GM12878 (cell line): Measurements from ENCODE around the gene CARM1. TPM values are rescaled to one million over a fixed set of nuclear protein-coding genes. Genes with fewer than 3 reads are reported as not detected.

Experiments used
- ATAC-seq: fragments of 200-7000 bp; cut with Tn5 transposase; 3 replicates; pipeline ENCODE4 v1.9.1; 2020; ENCODE audit warnings: mild to moderate bottlenecking, moderate library complexity
- BruUV-seq: library from RNA; stranded (reverse); fragments of 400-500 nt; replicated peaks from 2 replicates; lab custom pipeline; 2021; lab: Mats Ljungman, UMichigan
- CTCF ChIA-PET: fragments of 300-600 bp; sonication (Branson Sonifier 250); formaldehyde crosslinking; extraction: SDS; loops from one replicate; lab custom pipeline; 2021; ENCODE audit warnings: inconsistent platforms; lab: Yijun Ruan, JAX
- POLR2A ChIA-PET: fragments of 350-600 bp; formaldehyde crosslinking; extraction: SDS; loops from one replicate; lab custom pipeline; 2021; ENCODE audit warnings: inconsistent platforms; lab: Charles Lee
- RAD21 ChIA-PET: fragments of 300-600 bp; sonication (Branson Sonifier 250); formaldehyde crosslinking; loops from one replicate; lab custom pipeline; 2023; ENCODE audit warnings: antibody characterized with exemption; ENCODE audit not compliant: unreplicated experiment; lab: Charles Lee
- SMC1A ChIA-PET: fragments of 300-600 bp; sonication (Branson Sonifier 250); formaldehyde crosslinking; loops from one replicate; lab custom pipeline; 2023; ENCODE audit not compliant: unreplicated experiment, uncharacterized antibody; lab: Charles Lee
- DNase-seq: peaks from one replicate; pipeline ENCODE4 v3.0.0-alpha.2; 2011; ENCODE audit warnings: low read depth, low spot score
- FAIRE-seq: peaks from 3 replicates; lab custom pipeline; 2011; peaks lifted over from hg19 to GRCh38; lab: Jason Lieb, UNC
- H2AFZ ChIP-seq: 2 replicates; pipeline ENCODE4 v1.6.0; 2011; ENCODE audit warnings: low read depth, low read length, control low read depth; ENCODE audit not compliant: control insufficient read depth
- H3K27ac ChIP-seq: 2 replicates; pipeline ENCODE4 v1.5.1; 2011; ENCODE audit warnings: control low read depth; ENCODE audit not compliant: control insufficient read depth, insufficient read depth
- H3K27me3 ChIP-seq, 2 experiments: replicated peaks in 1 of 2; 2 replicates each; pipeline versions ENCODE4 v1.6.0 to v1.6.1; 2011; ENCODE audit warnings: low read length in 1 of 2; ENCODE audit not compliant: control insufficient read depth in 2 of 2, insufficient read depth in 2 of 2
- H3K36me3 ChIP-seq, 2 experiments: 2 replicates each; pipeline ENCODE4 v1.5.1; 2011; ENCODE audit warnings: low read length in 1 of 2; ENCODE audit not compliant: control insufficient read depth in 2 of 2, insufficient read depth in 2 of 2
- H3K4me1 ChIP-seq: 2 replicates; pipeline ENCODE4 v1.6.1; 2011; ENCODE audit warnings: mild to moderate bottlenecking, low read length, moderate library complexity, mixed read lengths; ENCODE audit not compliant: control insufficient read depth, insufficient read depth
- H3K4me2 ChIP-seq: 2 replicates; pipeline ENCODE4 v1.6.0; 2011; ENCODE audit warnings: control low read depth; ENCODE audit not compliant: control insufficient read depth, insufficient read depth
- H3K4me3 ChIP-seq: fragments of 200-600 bp; sonication (generic); 2 replicates; pipeline ENCODE4 v1.5.1; 2016
- H3K79me2 ChIP-seq: 2 replicates; pipeline ENCODE4 v1.6.0; 2011; ENCODE audit warnings: low read length; ENCODE audit not compliant: control insufficient read depth, insufficient read depth
- H3K9ac ChIP-seq: 2 replicates; pipeline ENCODE4 v1.8.0; 2011; ENCODE audit warnings: low read length, control low read depth, mixed read lengths; ENCODE audit not compliant: control insufficient read depth, insufficient read depth
- H3K9me3 ChIP-seq: replicated peaks from 3 replicates; pipeline ENCODE4 v1.5.1; 2011; ENCODE audit warnings: mild to moderate bottlenecking, low read length; ENCODE audit not compliant: control insufficient read depth, insufficient read depth
- H4K20me1 ChIP-seq: 2 replicates; pipeline ENCODE4 v1.6.0; 2011; ENCODE audit not compliant: control insufficient read depth, insufficient read depth
- CHD2 ChIP-seq: IDR thresholded peaks from 2 replicates; pipeline ENCODE4 v1.6.1; 2011; ENCODE audit warnings: low read depth, low read length, improper control_type of control experiment, borderline replicate concordance
- GABPA ChIP-seq: IDR thresholded peaks from 2 replicates; pipeline ENCODE4 v1.6.1; 2014; ENCODE audit warnings: antibody characterized with exemption, low read depth, mild to moderate bottlenecking, inconsistent platforms
- MEF2B ChIP-seq: fragments of 450-650 bp; IDR thresholded peaks from 2 replicates; pipeline ENCODE4 v1.6.1; 2018; ENCODE audit warnings: mild to moderate bottlenecking, moderate library complexity; ENCODE audit not compliant: partially characterized antibody, poor library complexity, severe bottlenecking
- MTA2 ChIP-seq: fragments of 450-650 bp; IDR thresholded peaks from 2 replicates; pipeline ENCODE4 v1.6.1; 2016; ENCODE audit warnings: low read depth, mild to moderate bottlenecking, moderate library complexity
- NFXL1 ChIP-seq: fragments of 450-650 bp; IDR thresholded peaks from 2 replicates; pipeline ENCODE4 v1.6.1; 2017; ENCODE audit warnings: antibody characterized with exemption, mild to moderate bottlenecking, borderline replicate concordance
- NR2F1 ChIP-seq: fragments of 450-650 bp; conservative IDR thresholded peaks from 2 replicates; pipeline ENCODE4 v1.6.1; 2017; ENCODE audit warnings: mild to moderate bottlenecking
- NRF1 ChIP-seq: conservative IDR thresholded peaks from 2 replicates; pipeline ENCODE4 v1.6.1; 2011; ENCODE audit warnings: mild to moderate bottlenecking, low read depth, low read length, improper control_type of control experiment
- POLR2AphosphoS5 ChIP-seq: IDR thresholded peaks from 2 replicates; pipeline ENCODE4 v1.6.1; 2011; ENCODE audit warnings: mild to moderate bottlenecking, low read length, inconsistent platforms
- RB1 ChIP-seq: fragments of 450-650 bp; formaldehyde crosslinking; IDR thresholded peaks from 2 replicates; pipeline ENCODE4 v1.6.1; 2017; ENCODE audit warnings: mild to moderate bottlenecking, borderline replicate concordance
- RUNX3 ChIP-seq: IDR thresholded peaks from 2 replicates; pipeline ENCODE4 v1.6.1; 2012; ENCODE audit warnings: low read length, inconsistent platforms
- STAT3 ChIP-seq: IDR thresholded peaks from 2 replicates; pipeline ENCODE4 v1.6.1; 2011; ENCODE audit warnings: low read depth, low read length, improper control_type of control experiment
- TBL1XR1 ChIP-seq: IDR thresholded peaks from 2 replicates; pipeline ENCODE4 v1.6.1; 2012; ENCODE audit warnings: low read depth, low read length, improper control_type of control experiment
- ZNF274 ChIP-seq: IDR thresholded peaks from one replicate; pipeline ENCODE4 v1.8.0; 2011; ENCODE audit not compliant: insufficient read length, insufficient read depth
- ZNF384 ChIP-seq: IDR thresholded peaks from 2 replicates; pipeline ENCODE4 v1.6.1; 2012; ENCODE audit warnings: low read depth, mild to moderate bottlenecking, low read length, improper control_type of control experiment, borderline replicate concordance
- ZZZ3 ChIP-seq: IDR thresholded peaks from 2 replicates; pipeline ENCODE4 v1.6.1; 2011; ENCODE audit warnings: low read depth; ENCODE audit not compliant: control insufficient read depth, insufficient read length
- WGBS: methylation state at CpG from one replicate; pipeline ENCODE4 v1.1.6; 2016; ENCODE audit warnings: low lambda C conversion rate; ENCODE audit not compliant: insufficient replicate concordance, insufficient coverage; ENCODE audit errors: missing lambda C conversion rate; 5-methylcytosine and 5-hydroxymethylcytosine counted together
- in situ Hi-C: fragments of 300-500 bp; cut with MboI; formaldehyde crosslinking; loops from 9 replicates; pipeline ENCODE4 v1.14.3; 2018; ENCODE audit warnings: mixed read lengths
- intact Hi-C: fragments of 100-400 bp; cut with micrococcal nuclease; formaldehyde crosslinking; loops from one replicate; pipeline ENCODE4 v1.14.2; 2022; ENCODE audit not compliant: unreplicated experiment
- polyA plus RNA-seq, 11 experiments: library from polyadenylated mRNA; depleted of rRNA in 4 of 11; unstranded in 6 of 11; stranded (reverse) in 5 of 11; fragments of >200 nt; fragmentation: Nextera tagmentation in 4 of 11; fragmentation: Illumina TruSeq in 1 of 11; extraction: Ambion mirVana in 4 of 11; extraction: Trizol in 1 of 11; gene quantifications; 1 replicate in 1 of 11; 2 replicates in 10 of 11; pipeline versions ENCODE4 v1.2.1 to v1.2.3, GENCODE V29; 2011 to 2016; ENCODE audit warnings: inconsistent platforms in 2 of 11, missing spikeins in 2 of 11, low read depth in 1 of 11
- total RNA-seq, 4 experiments: library from RNA; depleted of rRNA in 3 of 4; stranded (reverse); fragments of >200 nt in 3 of 4; fragmentation: Illumina TruSeq in 1 of 4; extraction: Trizol in 1 of 4; gene quantifications; 2 replicates each; pipeline versions ENCODE4 v1.2.1 to v1.2.3, GENCODE V29; 2013 to 2021
- TF ChIP-seq, protein P1 (sequence below): fragments of 450-650 bp; IDR thresholded peaks from 2 replicates; pipeline ENCODE4 v1.6.1; 2017; ENCODE audit warnings: mild to moderate bottlenecking, moderate library complexity
- TF ChIP-seq, protein P2 (sequence below): IDR thresholded peaks from 2 replicates; pipeline ENCODE4 v1.6.1; 2012; ENCODE audit warnings: low read depth, low read length, improper control_type of control experiment

CARM1 gene
- total and polyA plus RNA-seq, 10 of the 15 experiments (the other 5 are each of a cell fraction or from before 2014, with no cell fraction given), result 0.45 to 116 (median 39.7) TPM

DNA sequence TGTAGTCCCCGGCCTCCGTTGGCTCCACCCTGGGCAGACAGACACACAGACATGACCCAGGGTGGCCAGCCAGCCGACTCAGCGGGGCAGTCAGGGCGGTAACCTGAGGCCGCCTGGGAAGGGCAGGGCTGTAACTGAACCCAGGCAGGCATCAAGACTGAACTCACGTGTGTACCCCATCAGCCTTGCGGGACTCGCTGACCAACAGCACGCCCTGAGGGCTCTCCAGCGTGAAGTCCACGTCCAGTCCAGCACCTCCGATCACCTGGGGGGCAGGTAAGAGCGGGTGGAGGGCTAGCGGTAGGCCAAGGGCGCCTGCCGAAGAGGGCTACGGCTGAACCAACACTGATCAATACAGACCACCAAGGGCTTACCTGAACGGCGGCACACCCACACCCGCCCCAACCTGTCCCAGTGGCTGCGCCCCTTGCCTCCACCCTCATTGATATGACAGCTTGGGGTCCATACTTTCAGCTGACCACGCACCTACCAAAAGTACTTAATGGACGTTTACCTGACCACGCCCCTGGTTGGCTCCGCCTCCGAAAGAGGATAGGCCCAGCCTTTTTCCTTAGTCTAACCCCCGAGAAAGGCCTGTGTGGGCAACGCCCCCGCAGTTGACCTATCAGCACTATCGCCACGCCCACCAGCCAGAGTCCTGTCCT is 36.1 kb upstream of the CARM1 start:
- WGBS, result 64% methylated on average over 30 of the region's 32 CpGs
- Histone ChIP-seq H3K36me3 (peaks cover 4 to 12% of the 10 kb centered on the region in 2 experiments; a peak in 3 of 4 replicates), H3K4me3 (peak overlapping the region; percentile 78; the same call in 1 of the 2 replicates), H4K20me1 (peaks cover 3% of the 10 kb centered on the region; the same call in 1 of the 2 replicates), H3K27ac (no peak overlapping the region), H3K27me3 (no peaks in the 10 kb centered on the region), H3K4me2 (peak overlapping the region; percentile 72), H2AFZ (no peak overlapping the region), H3K79me2 (no peaks in the 10 kb centered on the region; the same call in 1 of the 2 replicates), H3K9ac (no peak overlapping the region), H3K4me1 (peaks cover 12% of the 10 kb centered on the region), H3K9me3 (peaks cover 5% of the 10 kb centered on the region; the same call in 2 of the 3 replicates)
- no peak for ATAC-seq
- SMC1A ChIA-PET, result interaction anchor here (0.5 to 2.8 kb wide), 14 partner anchors 8 to 134 kb away, joined by 3 to 24 read pairs (median 6); partner anchors contain the start of genes DNM2 and QTRT1
- intact Hi-C loops, result no loop called here
- BruUV-seq, result TSS peak; percentile 75
- RAD21 ChIA-PET, result interaction anchor here (0.9 to 2.0 kb wide), 9 partner anchors 30 to 201 kb away, joined by 4 to 41 read pairs (median 6); partner anchors contain the start of genes CARM1, DNM2 and QTRT1
- no peak for FAIRE-seq
- CTCF ChIA-PET, result interaction anchor here (1.1 to 3.6 kb wide), 12 partner anchors 9 to 200 kb away, joined by 4 to 68 read pairs (median 6); partner anchors contain the start of genes DNM2 and QTRT1
- in situ Hi-C loops, result no loop called here
- POLR2A ChIA-PET, result interaction anchor here (0.6 to 1.6 kb wide), 13 partner anchors 10 to 544 kb away, joined by 3 to 10 read pairs (median 4); partner anchors contain the start of gene DNM2
- DNase-seq, result no peak
- TF ChIP-seq MTA2, result no peak
- no peak for TF ChIP-seq GABPA
- TF ChIP-seq, protein P1, sequence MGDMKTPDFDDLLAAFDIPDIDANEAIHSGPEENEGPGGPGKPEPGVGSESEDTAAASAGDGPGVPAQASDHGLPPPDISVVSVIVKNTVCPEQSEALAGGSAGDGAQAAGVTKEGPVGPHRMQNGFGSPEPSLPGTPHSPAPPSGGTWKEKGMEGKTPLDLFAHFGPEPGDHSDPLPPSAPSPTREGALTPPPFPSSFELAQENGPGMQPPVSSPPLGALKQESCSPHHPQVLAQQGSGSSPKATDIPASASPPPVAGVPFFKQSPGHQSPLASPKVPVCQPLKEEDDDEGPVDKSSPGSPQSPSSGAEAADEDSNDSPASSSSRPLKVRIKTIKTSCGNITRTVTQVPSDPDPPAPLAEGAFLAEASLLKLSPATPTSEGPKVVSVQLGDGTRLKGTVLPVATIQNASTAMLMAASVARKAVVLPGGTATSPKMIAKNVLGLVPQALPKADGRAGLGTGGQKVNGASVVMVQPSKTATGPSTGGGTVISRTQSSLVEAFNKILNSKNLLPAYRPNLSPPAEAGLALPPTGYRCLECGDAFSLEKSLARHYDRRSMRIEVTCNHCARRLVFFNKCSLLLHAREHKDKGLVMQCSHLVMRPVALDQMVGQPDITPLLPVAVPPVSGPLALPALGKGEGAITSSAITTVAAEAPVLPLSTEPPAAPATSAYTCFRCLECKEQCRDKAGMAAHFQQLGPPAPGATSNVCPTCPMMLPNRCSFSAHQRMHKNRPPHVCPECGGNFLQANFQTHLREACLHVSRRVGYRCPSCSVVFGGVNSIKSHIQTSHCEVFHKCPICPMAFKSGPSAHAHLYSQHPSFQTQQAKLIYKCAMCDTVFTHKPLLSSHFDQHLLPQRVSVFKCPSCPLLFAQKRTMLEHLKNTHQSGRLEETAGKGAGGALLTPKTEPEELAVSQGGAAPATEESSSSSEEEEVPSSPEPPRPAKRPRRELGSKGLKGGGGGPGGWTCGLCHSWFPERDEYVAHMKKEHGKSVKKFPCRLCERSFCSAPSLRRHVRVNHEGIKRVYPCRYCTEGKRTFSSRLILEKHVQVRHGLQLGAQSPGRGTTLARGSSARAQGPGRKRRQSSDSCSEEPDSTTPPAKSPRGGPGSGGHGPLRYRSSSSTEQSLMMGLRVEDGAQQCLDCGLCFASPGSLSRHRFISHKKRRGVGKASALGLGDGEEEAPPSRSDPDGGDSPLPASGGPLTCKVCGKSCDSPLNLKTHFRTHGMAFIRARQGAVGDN, result no peak
- TF ChIP-seq ZZZ3, result no peak
- TF ChIP-seq RB1, result no peak
- TF ChIP-seq, protein P2, sequence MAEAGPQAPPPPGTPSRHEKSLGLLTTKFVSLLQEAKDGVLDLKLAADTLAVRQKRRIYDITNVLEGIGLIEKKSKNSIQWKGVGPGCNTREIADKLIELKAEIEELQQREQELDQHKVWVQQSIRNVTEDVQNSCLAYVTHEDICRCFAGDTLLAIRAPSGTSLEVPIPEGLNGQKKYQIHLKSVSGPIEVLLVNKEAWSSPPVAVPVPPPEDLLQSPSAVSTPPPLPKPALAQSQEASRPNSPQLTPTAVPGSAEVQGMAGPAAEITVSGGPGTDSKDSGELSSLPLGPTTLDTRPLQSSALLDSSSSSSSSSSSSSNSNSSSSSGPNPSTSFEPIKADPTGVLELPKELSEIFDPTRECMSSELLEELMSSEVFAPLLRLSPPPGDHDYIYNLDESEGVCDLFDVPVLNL, result no peak
- no peak for TF ChIP-seq NR2F1
- peak; percentile 51; the same call in 1 of the 2 replicates for TF ChIP-seq POLR2AphosphoS5
- no peak for TF ChIP-seq NFXL1
- TF ChIP-seq RUNX3, result no peak
- no peak for TF ChIP-seq ZNF384
- TF ChIP-seq ZNF274, result no peak
- no peak; the same call in 1 of the 2 replicates for TF ChIP-seq NRF1
- TF ChIP-seq CHD2, result no peak
- no peak for TF ChIP-seq TBL1XR1
- no peak for TF ChIP-seq MEF2B
- no peak for TF ChIP-seq STAT3
